Esophagus (tissue), 2 donors: ENCODE measurements around the gene ERC1. TPM values are rescaled to one million over a fixed set of nuclear protein-coding genes. Genes with fewer than 3 reads are reported as not detected.
"Not testable (repeated sequence)": the region's sequence is repeated elsewhere in the genome, so short reads cannot be mapped to it uniquely, and the experiment has no call there.

Experiments
- H3K27ac ChIP-seq, 2 donors: one replicate each; pipeline ENCODE4 v1.5.1; 2013; ENCODE audit warnings: low read depth in 2 of 2, mild to moderate bottlenecking in 2 of 2, inconsistent platforms in 1 of 2, low read length in 1 of 2, moderate library complexity in 1 of 2
- H3K27me3 ChIP-seq, 2 donors: one replicate each; pipeline ENCODE4 v1.6.1; 2013; ENCODE audit warnings: low read length in 2 of 2, control low read depth in 1 of 2, mild to moderate bottlenecking in 1 of 2; ENCODE audit not compliant: insufficient read depth in 2 of 2, control insufficient read depth in 1 of 2
- H3K36me3 ChIP-seq, 2 donors: one replicate each; pipeline ENCODE4 v1.6.1; 2013; ENCODE audit warnings: low read length in 1 of 2; ENCODE audit not compliant: control insufficient read depth in 2 of 2, insufficient read depth in 2 of 2
- H3K4me1 ChIP-seq, 2 donors: one replicate each; pipeline ENCODE4 v1.6.1; 2013; ENCODE audit warnings: low read length in 1 of 2; ENCODE audit not compliant: control insufficient read depth in 2 of 2, insufficient read depth in 2 of 2
- H3K4me3 ChIP-seq, 2 donors: one replicate each; pipeline ENCODE4 v1.5.1; 2013; ENCODE audit warnings: low read length in 2 of 2, mild to moderate bottlenecking in 2 of 2, low read depth in 1 of 2, moderate library complexity in 1 of 2
- H3K9me3 ChIP-seq, 2 donors: one replicate each; pipeline ENCODE4 v1.6.1; 2013; ENCODE audit warnings: mild to moderate bottlenecking in 2 of 2, low read depth in 1 of 2, low read length in 1 of 2, moderate library complexity in 1 of 2; ENCODE audit not compliant: control insufficient read depth in 2 of 2, insufficient read depth in 1 of 2
- WGBS, 2 donors: extraction: QIAGEN DNeasy Blood & Tissue Kit; methylation state at CpG; one replicate each; pipeline ENCODE4 v1.1.7; 2013; 5-methylcytosine and 5-hydroxymethylcytosine counted together
- polyA plus RNA-seq, 2 donors: library from polyadenylated mRNA; stranded (reverse); fragments of 200-250 nt; gene quantifications; one replicate each; pipeline ENCODE4 v1.2.3, GENCODE V29; 2013
- donor health status: healthy with polysubstance abuse.
- donor health status: Bipolar disorder and iron deficiency.

The ERC1 gene
- polyA plus RNA-seq, 2 donors, result 6.4 to 8.7 TPM

DNA sequence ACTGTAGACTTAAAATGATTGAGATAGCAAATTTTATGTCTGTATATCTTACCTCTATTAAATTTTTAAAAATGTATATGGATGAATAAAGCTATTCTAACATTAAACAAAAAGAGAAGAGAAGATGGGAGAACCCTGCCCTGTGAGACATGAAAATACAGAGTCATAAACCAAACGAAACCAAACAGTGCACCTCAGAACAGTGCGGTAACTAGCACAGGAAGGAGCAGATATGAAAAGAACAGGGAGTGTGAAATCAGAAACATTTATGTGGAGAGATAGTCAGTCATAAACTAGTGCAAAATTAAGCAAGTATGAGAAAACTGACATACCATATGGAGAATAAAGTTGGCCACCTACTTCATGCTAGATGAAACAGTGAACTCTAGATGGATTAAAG lies 135.1 kb downstream of the ERC1 start:
- H3K27ac ChIP-seq, result no peak overlapping the region
- H3K27me3 ChIP-seq, result no peaks in the 10 kb centered on the region
- H3K9me3 ChIP-seq, result no peaks in the 10 kb centered on the region
- H3K4me1 ChIP-seq, result no peaks in the 10 kb centered on the region
- H3K36me3 ChIP-seq, result no peaks in the 10 kb centered on the region
- H3K4me3 ChIP-seq, result no peak overlapping the region
- WGBS, 2 donors, result 81 to 90% methylated on average over 2 of the region's 2 CpGs

DNA sequence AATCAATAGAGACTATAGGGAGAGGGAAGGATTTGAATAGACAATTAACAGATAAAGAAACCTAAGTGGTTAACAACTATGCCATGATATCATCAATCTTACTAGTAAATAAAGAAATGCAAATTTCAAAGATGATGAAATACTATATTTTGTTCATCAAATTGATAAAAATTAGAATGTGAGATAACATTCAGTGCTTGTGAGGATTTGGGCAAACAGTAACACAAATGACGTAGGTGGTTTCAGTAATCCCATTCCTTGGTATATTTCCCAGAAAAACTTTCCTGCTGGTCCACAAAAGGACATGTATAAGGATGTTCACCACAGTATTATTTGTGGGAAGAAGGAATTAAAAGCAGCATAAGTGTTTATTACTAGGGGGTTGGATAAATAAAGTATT lies 136.0 kb downstream of the ERC1 start:
- 95 to 100% methylated on average over 1 of the region's 1 CpG for WGBS, 2 donors
- no peaks in the 10 kb centered on the region for H3K27me3 ChIP-seq
- no peak overlapping the region for H3K4me3 ChIP-seq
- H3K9me3 ChIP-seq, result no peaks in the 10 kb centered on the region
- no peaks in the 10 kb centered on the region for H3K4me1 ChIP-seq
- no peak overlapping the region for H3K27ac ChIP-seq
- no peaks in the 10 kb centered on the region for H3K36me3 ChIP-seq

- WGBS, 2 donors, result 65 to 72% methylated on average over 3 of the region's 3 CpGs
- Histone ChIP-seq H3K4me3 (no peak overlapping the region), H3K4me1 (no peaks in the 10 kb centered on the region), H3K9me3 (no peaks in the 10 kb centered on the region), H3K27me3 (no peaks in the 10 kb centered on the region), H3K36me3 (no peaks in the 10 kb centered on the region), H3K27ac (no peak overlapping the region)
These were observed 139.1 kb downstream of the ERC1 start for GRCh38 chr12:1130164-1130563.

DNA sequence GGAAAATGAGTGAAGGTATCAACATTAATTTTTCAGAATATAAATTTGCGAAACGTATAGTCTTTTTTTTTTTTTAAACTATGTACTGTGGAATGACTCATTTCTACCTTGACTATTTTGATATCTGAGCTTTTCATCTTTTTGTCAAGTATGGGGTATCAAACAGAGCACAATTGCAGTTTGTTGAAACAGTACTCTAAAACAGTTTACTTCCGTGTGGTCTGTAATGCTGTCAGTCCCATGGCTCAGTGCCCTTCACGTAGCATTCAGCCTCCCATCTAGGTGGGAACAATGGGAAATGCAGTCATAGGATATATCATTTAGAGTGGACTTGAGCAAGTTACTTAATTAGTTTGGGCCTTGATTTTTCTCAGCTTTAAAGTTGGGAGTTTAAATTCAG lies 139.5 kb downstream of the ERC1 start:
- Histone ChIP-seq H3K4me1 (no peaks in the 10 kb centered on the region), H3K27me3 (no peaks in the 10 kb centered on the region), H3K4me3 (no peak overlapping the region), H3K27ac (no peak overlapping the region), H3K36me3 (no peaks in the 10 kb centered on the region), H3K9me3 (no peaks in the 10 kb centered on the region)
- 59 to 80% methylated on average over 4 of the region's 4 CpGs for WGBS, 2 donors

DNA sequence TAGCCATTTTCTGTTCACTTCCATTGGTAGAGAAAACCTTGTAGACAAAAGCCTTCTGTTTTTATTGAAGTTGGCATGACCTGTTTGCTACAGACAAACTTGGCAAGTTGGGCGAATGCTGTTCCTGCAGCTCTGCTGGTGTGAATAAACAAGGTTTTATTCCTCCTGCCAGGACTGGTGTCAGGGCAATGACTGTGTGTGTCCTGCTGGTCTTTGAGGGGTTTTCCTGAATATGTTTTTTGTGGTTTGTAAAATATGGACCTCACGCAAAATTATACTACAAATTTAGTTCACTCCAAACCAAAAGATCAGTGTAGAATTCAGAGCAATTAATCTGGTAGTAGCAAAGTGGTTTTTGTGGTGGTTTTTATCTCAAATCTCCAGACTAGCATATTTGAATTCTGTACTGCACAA lies 140.8 kb downstream of the ERC1 start:
- Histone ChIP-seq H3K9me3 (no peaks in the 10 kb centered on the region), H3K27ac (peak overlapping the region in 1 of 2 donors; percentile 22), H3K4me3 (no peak overlapping the region), H3K36me3 (no peaks in the 10 kb centered on the region), H3K27me3 (no peaks in the 10 kb centered on the region), H3K4me1 (no peaks in the 10 kb centered on the region)
- 42 to 46% methylated on average over 2 of the region's 2 CpGs for WGBS, 2 donors

DNA sequence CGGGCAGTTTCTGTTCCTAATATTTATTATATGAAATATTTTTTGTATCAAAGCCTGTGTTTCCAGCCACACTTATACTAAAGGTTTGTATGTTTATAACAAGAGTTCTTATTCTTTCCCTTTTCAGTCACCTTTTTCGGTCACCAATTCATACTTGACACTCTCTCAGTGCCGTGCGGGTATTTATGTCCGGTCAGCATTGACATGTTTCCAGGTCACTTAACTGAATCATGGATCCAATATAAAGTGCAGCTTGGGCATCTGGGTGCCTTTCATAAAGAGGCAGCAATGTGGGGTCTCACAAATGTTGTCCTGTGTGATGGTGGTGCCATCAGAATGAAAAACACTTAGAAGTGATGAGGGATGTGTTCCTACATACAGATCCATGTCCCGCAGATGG lies 141.3 kb downstream of the ERC1 start:
- 70% methylated on average over 6 of the region's 6 CpGs for WGBS, 2 donors
- H3K4me1 ChIP-seq, result no peaks in the 10 kb centered on the region
- H3K36me3 ChIP-seq, result no peaks in the 10 kb centered on the region
- H3K4me3 ChIP-seq, result no peak overlapping the region
- H3K27ac ChIP-seq, result no peak overlapping the region
- H3K9me3 ChIP-seq, result no peaks in the 10 kb centered on the region
- H3K27me3 ChIP-seq, result no peaks in the 10 kb centered on the region

- 97% methylated on average over 4 of the region's 4 CpGs for WGBS, 2 donors
These were observed 147.7 kb downstream of the ERC1 start for GRCh38 chr12:1138691-1139090.

DNA sequence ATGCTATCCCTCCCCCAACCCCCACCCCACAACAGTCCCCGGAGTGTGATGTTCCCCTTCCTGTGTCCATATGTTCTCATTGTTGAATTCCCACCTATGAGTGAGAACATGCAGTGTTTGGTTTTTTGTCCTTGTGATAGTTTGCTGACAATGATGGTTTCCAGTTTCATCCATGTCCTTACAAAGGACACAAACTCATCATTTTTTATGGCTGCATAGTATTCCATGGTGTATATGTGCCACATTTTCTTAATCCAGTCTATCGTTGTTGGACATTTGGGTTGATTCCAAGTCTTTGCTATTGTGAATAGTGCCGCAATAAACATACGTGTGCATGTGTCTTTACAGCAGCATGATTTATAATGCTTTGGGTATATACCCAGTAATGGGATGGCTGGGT lies 155.7 kb downstream of the ERC1 start:
- not testable (repeated sequence) for H3K27ac ChIP-seq, H3K4me3 ChIP-seq, H3K27me3 ChIP-seq, H3K4me1 ChIP-seq, H3K36me3 ChIP-seq, H3K9me3 ChIP-seq
- WGBS, 2 donors, result 94 to 100% methylated on average over 3 to 4 of the region's 4 CpGs

More at GRCh38 chr12:1138691-1139090, 147.7 kb downstream of the ERC1 start:
- Histone ChIP-seq H3K27ac (no peak overlapping the region), H3K9me3 (no peaks in the 10 kb centered on the region), H3K27me3 (no peaks in the 10 kb centered on the region), H3K36me3 (no peaks in the 10 kb centered on the region), H3K4me3 (no peak overlapping the region), H3K4me1 (no peaks in the 10 kb centered on the region)

GRCh38 chr12:1147821-1148220 lies 156.8 kb downstream of the ERC1 start:
- no peaks in the 10 kb centered on the region for H3K27me3 ChIP-seq
- no peak overlapping the region for H3K4me3 ChIP-seq
- H3K36me3 ChIP-seq, result no peaks in the 10 kb centered on the region
- H3K27ac ChIP-seq, result no peak overlapping the region
- no peaks in the 10 kb centered on the region for H3K9me3 ChIP-seq
- H3K4me1 ChIP-seq, result no peaks in the 10 kb centered on the region
- WGBS, 2 donors, result 95 to 100% methylated on average over 2 of the region's 2 CpGs

DNA sequence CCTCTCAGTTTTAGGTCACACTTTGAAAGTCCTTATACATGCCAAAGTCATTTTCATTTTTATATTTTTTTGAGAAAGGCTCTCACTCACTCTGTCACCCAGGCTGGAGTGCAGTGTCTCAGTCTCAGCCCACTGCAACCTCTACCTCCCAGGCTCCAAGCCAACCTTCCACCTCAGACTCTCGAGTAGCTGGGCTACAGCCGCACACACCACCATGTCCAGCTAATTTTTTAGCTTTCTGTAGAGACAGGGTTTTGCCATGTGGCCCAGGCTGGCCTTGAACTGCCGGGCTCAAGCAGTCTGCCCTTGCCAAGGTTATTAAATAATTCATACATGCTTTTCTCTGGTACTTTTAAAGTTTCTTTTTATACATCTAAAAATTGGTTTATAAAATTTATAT lies 166.0 kb downstream of the ERC1 start:
- Histone ChIP-seq H3K27me3 (no peaks in the 10 kb centered on the region), H3K27ac (no peak overlapping the region), H3K36me3 (peaks cover 7% of the 10 kb centered on the region in 2 donors), H3K4me3 (no peak overlapping the region), H3K9me3 (no peaks in the 10 kb centered on the region), H3K4me1 (peaks cover 0 to 2% of the 10 kb centered on the region in 2 donors)
- WGBS, 2 donors, result 75 to 87% methylated on average over 3 of the region's 3 CpGs
